Measurements from ENCODE around the gene CHRM2.

CHRM2 gene

DNA sequence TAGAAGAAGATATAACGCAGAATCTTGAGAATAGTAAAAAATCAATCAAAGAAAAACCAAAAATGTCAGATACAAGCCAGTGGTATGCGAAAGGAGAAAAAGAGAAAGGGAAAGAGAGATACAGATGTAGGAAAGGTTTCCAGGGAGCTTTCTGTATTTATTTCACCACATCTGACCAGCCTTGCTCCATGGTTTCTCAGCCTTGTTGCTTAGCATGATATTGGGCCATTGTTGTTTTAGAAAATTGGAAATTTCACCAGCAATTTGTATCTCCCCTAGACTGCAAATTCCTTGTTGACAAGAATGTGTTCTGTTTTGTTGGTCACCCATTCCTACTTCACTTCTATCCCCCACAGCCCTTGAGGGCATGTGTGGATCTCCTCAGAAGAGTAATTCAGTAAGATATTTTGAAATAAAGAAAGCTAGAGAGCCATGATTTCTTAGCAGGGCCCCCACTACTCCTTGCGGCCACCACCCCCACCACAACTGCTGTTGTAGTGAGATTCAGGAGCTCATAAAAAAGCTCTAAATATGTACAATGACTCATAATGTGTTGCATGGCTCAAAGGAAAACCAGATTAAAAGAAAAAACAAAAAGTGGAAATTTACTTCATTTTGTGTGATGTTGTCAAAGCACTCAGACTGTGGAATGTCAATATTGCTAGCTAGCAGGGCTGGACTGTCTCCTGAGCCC is 138.7 kb downstream of the CHRM2 start:
- Histone ChIP-seq H3K9me3 (ENCODE audit: control insufficient read depth in 1 of 2, low read length in 2 of 2) (peaks cover 0 to 2% of the 10 kb centered on the region in 2 donors), H3K4me3 (ENCODE audit: low read depth in 1 of 2, low read length in 2 of 2) (no peak overlapping the region), H3K27me3 (ENCODE audit: control insufficient read depth in 1 of 2, insufficient read depth in 2 of 2, low read length in 2 of 2) (no peaks in the 10 kb centered on the region), H3K27ac (ENCODE audit: low read depth, low read length) (no peak overlapping the region), H3K4me1 (ENCODE audit: control insufficient read depth in 1 of 2, insufficient read depth in 2 of 2, low read length in 2 of 2) (no peaks in the 10 kb centered on the region), H3K36me3 (ENCODE audit: control insufficient read depth in 1 of 2, insufficient read depth in 2 of 2, low read length in 2 of 2) (no peaks in the 10 kb centered on the region), H3K9ac (ENCODE audit: low read depth in 1 of 2, low read length in 2 of 2) (no peak overlapping the region)

DNA sequence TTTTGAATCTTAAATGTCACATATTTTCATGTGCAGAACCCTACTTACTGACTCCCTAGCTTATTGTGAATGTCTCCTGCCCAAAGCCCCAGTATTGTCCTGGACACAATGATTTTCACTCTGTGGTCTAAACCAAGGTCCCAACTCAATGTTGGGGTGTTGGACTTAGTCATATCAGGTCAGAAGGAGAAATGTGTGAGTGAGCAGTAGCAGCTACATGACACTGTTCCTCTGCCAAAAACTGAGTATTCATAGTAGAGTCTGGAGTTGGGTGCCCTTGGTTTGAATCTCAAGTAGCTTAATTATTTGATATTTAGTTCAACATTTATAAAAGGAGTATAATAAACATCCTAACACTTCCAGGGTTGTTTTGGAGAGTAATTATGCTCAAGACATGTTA is 141.0 kb downstream of the CHRM2 start:
- Histone ChIP-seq H3K27ac (ENCODE audit: low read depth, low read length) (no peak overlapping the region), H3K4me1 (ENCODE audit: control insufficient read depth in 1 of 2, insufficient read depth in 2 of 2, low read length in 2 of 2) (no peaks in the 10 kb centered on the region), H3K27me3 (ENCODE audit: control insufficient read depth in 1 of 2, insufficient read depth in 2 of 2, low read length in 2 of 2) (no peaks in the 10 kb centered on the region), H3K9me3 (ENCODE audit: control insufficient read depth in 1 of 2, low read length in 2 of 2) (peaks cover 0 to 1% of the 10 kb centered on the region in 2 donors), H3K9ac (ENCODE audit: low read depth in 1 of 2, low read length in 2 of 2) (no peak overlapping the region), H3K4me3 (ENCODE audit: low read depth in 1 of 2, low read length in 2 of 2) (no peak overlapping the region), H3K36me3 (ENCODE audit: control insufficient read depth in 1 of 2, insufficient read depth in 2 of 2, low read length in 2 of 2) (no peaks in the 10 kb centered on the region)

- Histone ChIP-seq H3K4me3 (ENCODE audit: low read depth in 1 of 2, low read length in 2 of 2) (no peak overlapping the region), H3K9me3 (ENCODE audit: control insufficient read depth in 1 of 2, low read length in 2 of 2) (peaks cover 0 to 8% of the 10 kb centered on the region in 2 donors), H3K4me1 (ENCODE audit: control insufficient read depth in 1 of 2, insufficient read depth in 2 of 2, low read length in 2 of 2) (no peaks in the 10 kb centered on the region), H3K36me3 (ENCODE audit: control insufficient read depth in 1 of 2, insufficient read depth in 2 of 2, low read length in 2 of 2) (no peaks in the 10 kb centered on the region), H3K27me3 (ENCODE audit: control insufficient read depth in 1 of 2, insufficient read depth in 2 of 2, low read length in 2 of 2) (no peaks in the 10 kb centered on the region), H3K9ac (ENCODE audit: low read depth in 1 of 2, low read length in 2 of 2) (no peak overlapping the region), H3K27ac (ENCODE audit: low read depth, low read length) (no peak overlapping the region)
These were observed 146.6 kb downstream of the CHRM2 start for GRCh38 chr7:137015015-137015414.

- H3K9ac ChIP-seq (ENCODE audit: low read depth in 1 of 2, low read length in 2 of 2): no peak overlapping the region
- H3K27me3 ChIP-seq (ENCODE audit: control insufficient read depth in 1 of 2, insufficient read depth in 2 of 2, low read length in 2 of 2): no peaks in the 10 kb centered on the region
- H3K4me1 ChIP-seq (ENCODE audit: control insufficient read depth in 1 of 2, insufficient read depth in 2 of 2, low read length in 2 of 2): no peaks in the 10 kb centered on the region
- H3K9me3 ChIP-seq (ENCODE audit: control insufficient read depth in 1 of 2, low read length in 2 of 2): peaks cover 6 to 8% of the 10 kb centered on the region in 2 donors
- no peaks in the 10 kb centered on the region for H3K36me3 ChIP-seq (ENCODE audit: control insufficient read depth in 1 of 2, insufficient read depth in 2 of 2, low read length in 2 of 2)
- H3K4me3 ChIP-seq (ENCODE audit: low read depth in 1 of 2, low read length in 2 of 2): no peak overlapping the region
- H3K27ac ChIP-seq (ENCODE audit: low read depth, low read length): no peak overlapping the region
These were observed 148.8 kb downstream of the CHRM2 start for GRCh38 chr7:137017221-137017620.

DNA sequence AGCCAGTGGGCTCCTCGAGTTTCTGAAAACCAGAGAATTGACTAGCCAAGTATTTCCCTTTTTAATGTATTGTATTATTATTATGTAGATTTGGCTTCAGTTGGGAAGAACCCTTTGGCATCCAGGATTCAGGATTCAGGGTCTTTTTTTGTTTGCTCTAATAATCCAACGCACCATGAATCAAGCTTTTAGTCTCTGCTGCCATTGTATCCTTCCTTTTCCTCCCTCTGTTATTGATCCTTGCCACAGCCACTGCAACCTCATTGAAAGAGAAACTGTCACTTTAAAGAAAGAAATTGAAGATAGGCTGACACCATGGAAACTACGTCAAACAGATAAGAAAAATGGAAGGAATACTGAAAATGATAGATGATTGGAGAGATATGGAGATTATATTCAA is 150.0 kb downstream of the CHRM2 start:
- Histone ChIP-seq H3K27ac (ENCODE audit: low read depth, low read length) (no peak overlapping the region), H3K9me3 (ENCODE audit: control insufficient read depth in 1 of 2, low read length in 2 of 2) (peaks cover 8 to 10% of the 10 kb centered on the region in 2 donors), H3K4me1 (ENCODE audit: control insufficient read depth in 1 of 2, insufficient read depth in 2 of 2, low read length in 2 of 2) (no peaks in the 10 kb centered on the region), H3K27me3 (ENCODE audit: control insufficient read depth in 1 of 2, insufficient read depth in 2 of 2, low read length in 2 of 2) (no peaks in the 10 kb centered on the region), H3K9ac (ENCODE audit: low read depth in 1 of 2, low read length in 2 of 2) (no peak overlapping the region), H3K4me3 (ENCODE audit: low read depth in 1 of 2, low read length in 2 of 2) (no peak overlapping the region), H3K36me3 (ENCODE audit: control insufficient read depth in 1 of 2, insufficient read depth in 2 of 2, low read length in 2 of 2) (no peaks in the 10 kb centered on the region)

- Histone ChIP-seq H3K27me3 (ENCODE audit: control insufficient read depth in 1 of 2, insufficient read depth in 2 of 2, low read length in 2 of 2) (no peaks in the 10 kb centered on the region), H3K27ac (ENCODE audit: low read depth, low read length) (no peak overlapping the region), H3K4me1 (ENCODE audit: control insufficient read depth in 1 of 2, insufficient read depth in 2 of 2, low read length in 2 of 2) (no peaks in the 10 kb centered on the region), H3K4me3 (ENCODE audit: low read depth in 1 of 2, low read length in 2 of 2) (no peak overlapping the region), H3K9me3 (ENCODE audit: control insufficient read depth in 1 of 2, low read length in 2 of 2) (peaks cover 4 to 10% of the 10 kb centered on the region in 2 donors), H3K36me3 (ENCODE audit: control insufficient read depth in 1 of 2, insufficient read depth in 2 of 2, low read length in 2 of 2) (no peaks in the 10 kb centered on the region), H3K9ac (ENCODE audit: low read depth in 1 of 2, low read length in 2 of 2) (no peak overlapping the region)
These were observed 151.9 kb downstream of the CHRM2 start for GRCh38 chr7:137020351-137020750.

GRCh38 chr7:137025469-137026175 is 157.2 kb downstream of the CHRM2 start:
- no peak overlapping the region for H3K27ac ChIP-seq (ENCODE audit: low read depth, low read length)
- H3K4me3 ChIP-seq (ENCODE audit: low read depth in 1 of 2, low read length in 2 of 2): no peak overlapping the region
- H3K36me3 ChIP-seq (ENCODE audit: control insufficient read depth in 1 of 2, insufficient read depth in 2 of 2, low read length in 2 of 2): no peaks in the 10 kb centered on the region
- H3K9me3 ChIP-seq (ENCODE audit: control insufficient read depth in 1 of 2, low read length in 2 of 2): peaks cover 0 to 10% of the 10 kb centered on the region in 2 donors
- no peak overlapping the region for H3K9ac ChIP-seq (ENCODE audit: low read depth in 1 of 2, low read length in 2 of 2)
- no peaks in the 10 kb centered on the region for H3K27me3 ChIP-seq (ENCODE audit: control insufficient read depth in 1 of 2, insufficient read depth in 2 of 2, low read length in 2 of 2)
- H3K4me1 ChIP-seq (ENCODE audit: control insufficient read depth in 1 of 2, insufficient read depth in 2 of 2, low read length in 2 of 2): no peaks in the 10 kb centered on the region

DNA sequence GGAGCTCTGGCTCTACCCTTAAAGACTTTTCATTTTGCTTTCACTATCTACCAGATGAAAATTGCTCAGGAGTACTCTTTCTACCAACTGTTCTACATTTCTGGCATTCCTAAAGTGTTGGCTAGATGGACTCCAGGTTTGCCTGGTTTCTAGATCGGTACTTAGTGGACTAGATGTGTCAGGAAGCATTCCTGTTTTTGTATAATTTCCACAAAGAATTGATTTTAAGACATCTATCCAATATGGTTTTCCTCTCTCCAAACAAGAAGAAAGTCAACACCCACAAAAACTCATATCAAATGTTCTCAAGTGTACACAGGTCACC is 157.7 kb downstream of the CHRM2 start:
- Histone ChIP-seq H3K4me3 (ENCODE audit: low read depth in 1 of 2, low read length in 2 of 2) (no peak overlapping the region), H3K36me3 (ENCODE audit: control insufficient read depth in 1 of 2, insufficient read depth in 2 of 2, low read length in 2 of 2) (no peaks in the 10 kb centered on the region), H3K9ac (ENCODE audit: low read depth in 1 of 2, low read length in 2 of 2) (no peak overlapping the region), H3K4me1 (ENCODE audit: control insufficient read depth in 1 of 2, insufficient read depth in 2 of 2, low read length in 2 of 2) (no peaks in the 10 kb centered on the region), H3K9me3 (ENCODE audit: control insufficient read depth in 1 of 2, low read length in 2 of 2) (peaks cover 0 to 10% of the 10 kb centered on the region in 2 donors), H3K27me3 (ENCODE audit: control insufficient read depth in 1 of 2, insufficient read depth in 2 of 2, low read length in 2 of 2) (no peaks in the 10 kb centered on the region), H3K27ac (ENCODE audit: low read depth, low read length) (no peak overlapping the region)

GRCh38 chr7:137032436-137032835 is 164.0 kb downstream of the CHRM2 start:
- Histone ChIP-seq H3K9me3 (ENCODE audit: control insufficient read depth in 1 of 2, low read length in 2 of 2) (peaks cover 0 to 4% of the 10 kb centered on the region in 2 donors), H3K27ac (ENCODE audit: low read depth, low read length) (no peak overlapping the region), H3K27me3 (ENCODE audit: control insufficient read depth in 1 of 2, insufficient read depth in 2 of 2, low read length in 2 of 2) (no peaks in the 10 kb centered on the region), H3K36me3 (ENCODE audit: control insufficient read depth in 1 of 2, insufficient read depth in 2 of 2, low read length in 2 of 2) (no peaks in the 10 kb centered on the region), H3K4me3 (ENCODE audit: low read depth in 1 of 2, low read length in 2 of 2) (no peak overlapping the region), H3K4me1 (ENCODE audit: control insufficient read depth in 1 of 2, insufficient read depth in 2 of 2, low read length in 2 of 2) (no peaks in the 10 kb centered on the region), H3K9ac (ENCODE audit: low read depth in 1 of 2, low read length in 2 of 2) (no peak overlapping the region)

DNA sequence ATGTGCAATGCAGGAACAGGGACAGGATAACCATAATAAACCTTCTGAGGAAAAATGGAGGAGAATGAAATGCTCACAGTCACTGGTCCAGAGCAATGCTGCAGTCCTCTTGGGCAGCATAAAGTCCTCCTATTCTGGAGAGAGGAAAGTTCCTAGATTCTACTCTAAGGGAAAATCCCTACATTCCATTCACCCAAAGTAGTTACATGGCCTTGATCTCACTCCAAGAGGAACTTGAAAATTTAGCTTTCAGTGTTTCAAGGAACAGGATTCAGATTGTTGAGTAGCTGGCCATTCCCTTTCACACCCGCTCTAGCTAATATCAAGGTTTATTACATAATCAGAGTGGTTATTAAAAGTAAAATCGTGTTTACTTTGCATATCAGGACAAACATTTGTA is 168.3 kb downstream of the CHRM2 start:
- no peak overlapping the region for H3K9ac ChIP-seq (ENCODE audit: low read depth in 1 of 2, low read length in 2 of 2)

More for the DNA sequence above, 168.3 kb downstream of the CHRM2 start:
- Histone ChIP-seq H3K9me3 (ENCODE audit: control insufficient read depth in 1 of 2, low read length in 2 of 2) (peaks cover 0 to 4% of the 10 kb centered on the region in 2 donors), H3K36me3 (ENCODE audit: control insufficient read depth in 1 of 2, insufficient read depth in 2 of 2, low read length in 2 of 2) (no peaks in the 10 kb centered on the region), H3K27ac (ENCODE audit: low read depth, low read length) (no peak overlapping the region), H3K4me3 (ENCODE audit: low read depth in 1 of 2, low read length in 2 of 2) (no peak overlapping the region), H3K27me3 (ENCODE audit: control insufficient read depth in 1 of 2, insufficient read depth in 2 of 2, low read length in 2 of 2) (no peaks in the 10 kb centered on the region), H3K4me1 (ENCODE audit: control insufficient read depth in 1 of 2, insufficient read depth in 2 of 2, low read length in 2 of 2) (no peaks in the 10 kb centered on the region)
